Lower lobe of right lung (tissue), 2 donors: ENCODE results near the gene CCDC157. TPM values are rescaled to one million over a fixed set of nuclear protein-coding genes. Genes with fewer than 3 reads are reported as not detected.
A peak's percentile ranks its signal among the peaks of the same experiment; 100 is the strongest.

Experiments used
- ATAC-seq, 2 donors: fragments of 200-7000 bp; cut with Tn5 transposase; one replicate each; pipeline ENCODE4 v1.9.1; 2020 to 2022; ENCODE audit warnings: mild to moderate bottlenecking in 2 of 2, moderate library complexity in 2 of 2
- DNase-seq: peaks from one replicate; pipeline ENCODE4 v3.0.0-alpha.2; 2020
- H3K27ac ChIP-seq: fragments of 200-600 bp; one replicate; pipeline ENCODE4 v1.8.0; 2022
- H3K27me3 ChIP-seq: fragments of 200-600 bp; one replicate; pipeline ENCODE4 v1.8.0; 2022; ENCODE audit warnings: low read depth
- H3K36me3 ChIP-seq: fragments of 200-600 bp; one replicate; pipeline ENCODE4 v1.8.0; 2022; ENCODE audit warnings: mild to moderate bottlenecking
- H3K4me1 ChIP-seq: fragments of 200-600 bp; one replicate; pipeline ENCODE4 v1.8.0; 2022
- H3K4me3 ChIP-seq: fragments of 200-600 bp; one replicate; pipeline ENCODE4 v1.8.0; 2022; ENCODE audit warnings: mild to moderate bottlenecking
- H3K9me3 ChIP-seq: fragments of 200-600 bp; one replicate; pipeline ENCODE4 v1.8.0; 2022
- CTCF ChIP-seq: fragments of 200-600 bp; IDR thresholded peaks from one replicate; pipeline ENCODE4 v1.8.0; 2022; ENCODE audit warnings: antibody characterized with exemption, mild to moderate bottlenecking
- intact Hi-C: fragments of 100-400 bp; cut with DNase I; formaldehyde crosslinking; loops from one replicate; pipeline ENCODE4 v1.11.0; 2022
- total RNA-seq: library from RNA; stranded (reverse); fragmentation: NEBNext Ultra II Directional; extraction: Animal tissue kit (Norgen Biotek cat#: 25700); gene quantifications from one replicate; pipeline ENCODE4 v1.2.1, GENCODE V29; 2021
- donor health status: DM: no; HTN: yes; CAD: no; lungs with severe emphysema.

Gene CCDC157
- total RNA-seq, 1 donor from 2014 or later: 5.2 TPM

GRCh38 chr22:30361916-30362650 lies 5.3 kb downstream of the CCDC157 start:
- H3K27ac ChIP-seq: no peak overlapping the region
- DNase-seq: no peak
- H3K27me3 ChIP-seq: no peaks in the 10 kb centered on the region
- no peaks in the 10 kb centered on the region for H3K9me3 ChIP-seq
- TF ChIP-seq CTCF: no peak
- no peak overlapping the region for H3K4me3 ChIP-seq
- no peaks in the 10 kb centered on the region for H3K36me3 ChIP-seq
- ATAC-seq: no peak
- H3K4me1 ChIP-seq: peaks cover 8% of the 10 kb centered on the region
- intact Hi-C loops: no loop called here

DNA sequence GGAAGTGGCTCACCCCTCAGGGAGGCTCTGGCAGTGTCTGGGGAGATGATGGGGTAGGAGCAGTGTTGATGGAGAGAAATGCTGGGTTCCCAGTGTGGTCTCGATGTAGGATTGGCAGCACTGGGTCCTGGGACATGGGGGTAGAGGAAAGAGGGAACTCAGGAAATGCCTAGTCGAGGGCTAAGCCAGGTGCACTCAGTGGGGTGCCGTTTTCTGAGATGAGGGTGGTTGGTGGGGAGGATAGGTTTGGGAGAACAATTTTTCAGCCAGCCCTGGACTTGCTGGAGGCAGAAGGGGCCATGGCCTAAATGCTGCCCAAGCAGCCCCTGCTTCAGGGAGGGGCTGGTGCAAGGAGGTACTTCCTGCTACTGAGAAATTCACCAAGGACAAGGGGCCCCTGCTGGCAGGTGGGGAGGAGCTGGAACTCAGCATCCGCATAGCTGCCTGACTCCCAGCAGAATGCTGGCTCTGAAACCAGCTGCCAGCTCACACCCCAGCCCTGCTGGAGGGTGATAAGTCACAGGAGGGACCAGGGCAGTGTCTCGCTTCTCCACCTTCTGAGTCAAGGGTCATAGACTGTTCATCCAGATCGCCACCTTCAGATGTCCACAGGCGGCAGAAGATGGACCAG lies 6.0 kb downstream of the CCDC157 start:
- intact Hi-C loops: no loop called here
- H3K4me1 ChIP-seq: peaks cover 1% of the 10 kb centered on the region
- no peaks in the 10 kb centered on the region for H3K27me3 ChIP-seq
- ATAC-seq: no peak
- H3K36me3 ChIP-seq: no peaks in the 10 kb centered on the region
- H3K9me3 ChIP-seq: no peaks in the 10 kb centered on the region
- TF ChIP-seq CTCF: no peak
- no peak overlapping the region for H3K27ac ChIP-seq
- no peak for DNase-seq
- H3K4me3 ChIP-seq: no peak overlapping the region

- no peak for TF ChIP-seq CTCF
- no peak for ATAC-seq
- no peaks in the 10 kb centered on the region for H3K36me3 ChIP-seq
- H3K27ac ChIP-seq: no peak overlapping the region
- no peaks in the 10 kb centered on the region for H3K4me1 ChIP-seq
- intact Hi-C loops: no loop called here
- no peak overlapping the region for H3K4me3 ChIP-seq
- no peaks in the 10 kb centered on the region for H3K9me3 ChIP-seq
- peak; percentile 36 for DNase-seq
- H3K27me3 ChIP-seq: no peaks in the 10 kb centered on the region
These were observed 9.1 kb downstream of the CCDC157 start for GRCh38 chr22:30365891-30366290.

DNA sequence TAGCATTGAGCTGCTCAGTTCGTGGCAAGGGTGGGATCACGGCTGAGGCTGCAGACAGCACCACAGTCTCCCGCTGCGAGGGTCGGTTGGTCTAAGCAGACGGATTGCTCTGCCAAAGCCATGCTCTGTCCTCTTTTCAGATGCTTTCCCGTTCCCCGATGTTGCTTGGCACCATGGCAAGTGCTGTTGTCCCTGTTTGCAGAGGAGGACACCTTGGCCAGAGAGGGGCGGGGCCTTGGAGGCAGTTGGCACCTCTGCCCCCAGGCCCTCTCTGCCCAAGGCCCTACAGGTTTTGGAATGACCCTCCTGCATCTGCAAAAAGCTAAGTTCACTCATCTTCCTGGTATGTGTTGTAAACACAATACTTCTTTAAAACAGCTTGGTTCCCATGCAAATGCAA lies 11.6 kb downstream of the CCDC157 start:
- Histone ChIP-seq H3K36me3 (no peaks in the 10 kb centered on the region), H3K27ac (no peak overlapping the region), H3K4me1 (no peaks in the 10 kb centered on the region), H3K4me3 (no peak overlapping the region), H3K9me3 (no peaks in the 10 kb centered on the region), H3K27me3 (no peaks in the 10 kb centered on the region)
- DNase-seq: no peak
- ATAC-seq: no peak
- intact Hi-C loops: no loop called here
- no peak for TF ChIP-seq CTCF

GRCh38 chr22:30370641-30371230 lies 13.9 kb downstream of the CCDC157 start:
- TF ChIP-seq CTCF: no peak
- Histone ChIP-seq H3K27ac (no peak overlapping the region), H3K4me3 (no peak overlapping the region), H3K4me1 (no peaks in the 10 kb centered on the region), H3K36me3 (no peaks in the 10 kb centered on the region), H3K27me3 (no peaks in the 10 kb centered on the region), H3K9me3 (no peaks in the 10 kb centered on the region)
- DNase-seq (no peak), ATAC-seq (no peak)
- intact Hi-C loops: no loop called here
